GM12878 (cell line): ENCODE results near the gene TMEM163. TPM values are rescaled to one million over a fixed set of nuclear protein-coding genes. Genes with fewer than 3 reads are reported as not detected.

Experiments used
- ATAC-seq: fragments of 200-7000 bp; cut with Tn5 transposase; 3 replicates; pipeline ENCODE4 v1.9.1; 2020; ENCODE audit warnings: mild to moderate bottlenecking, moderate library complexity
- BruUV-seq: library from RNA; stranded (reverse); fragments of 400-500 nt; replicated peaks from 2 replicates; lab custom pipeline; 2021; lab: Mats Ljungman, UMichigan
- CTCF ChIA-PET: fragments of 300-600 bp; sonication (Branson Sonifier 250); formaldehyde crosslinking; extraction: SDS; loops from one replicate; lab custom pipeline; 2021; ENCODE audit warnings: inconsistent platforms; lab: Yijun Ruan, JAX
- POLR2A ChIA-PET: fragments of 350-600 bp; formaldehyde crosslinking; extraction: SDS; loops from one replicate; lab custom pipeline; 2021; ENCODE audit warnings: inconsistent platforms; lab: Charles Lee
- RAD21 ChIA-PET: fragments of 300-600 bp; sonication (Branson Sonifier 250); formaldehyde crosslinking; loops from one replicate; lab custom pipeline; 2023; ENCODE audit warnings: antibody characterized with exemption; ENCODE audit not compliant: unreplicated experiment; lab: Charles Lee
- SMC1A ChIA-PET: fragments of 300-600 bp; sonication (Branson Sonifier 250); formaldehyde crosslinking; loops from one replicate; lab custom pipeline; 2023; ENCODE audit not compliant: unreplicated experiment, uncharacterized antibody; lab: Charles Lee
- DNase-seq: peaks from one replicate; pipeline ENCODE4 v3.0.0-alpha.2; 2011; ENCODE audit warnings: low read depth, low spot score
- FAIRE-seq: peaks from 3 replicates; lab custom pipeline; 2011; peaks lifted over from hg19 to GRCh38; lab: Jason Lieb, UNC
- H2AFZ ChIP-seq: 2 replicates; pipeline ENCODE4 v1.6.0; 2011; ENCODE audit warnings: low read depth, low read length, control low read depth; ENCODE audit not compliant: control insufficient read depth
- H3K27ac ChIP-seq: 2 replicates; pipeline ENCODE4 v1.5.1; 2011; ENCODE audit warnings: control low read depth; ENCODE audit not compliant: control insufficient read depth, insufficient read depth
- H3K27me3 ChIP-seq, 2 experiments: replicated peaks in 1 of 2; 2 replicates each; pipeline versions ENCODE4 v1.6.0 to v1.6.1; 2011; ENCODE audit warnings: low read length in 1 of 2; ENCODE audit not compliant: control insufficient read depth in 2 of 2, insufficient read depth in 2 of 2
- H3K36me3 ChIP-seq, 2 experiments: 2 replicates each; pipeline ENCODE4 v1.5.1; 2011; ENCODE audit warnings: low read length in 1 of 2; ENCODE audit not compliant: control insufficient read depth in 2 of 2, insufficient read depth in 2 of 2
- H3K4me1 ChIP-seq: 2 replicates; pipeline ENCODE4 v1.6.1; 2011; ENCODE audit warnings: mild to moderate bottlenecking, low read length, moderate library complexity, mixed read lengths; ENCODE audit not compliant: control insufficient read depth, insufficient read depth
- H3K4me2 ChIP-seq: 2 replicates; pipeline ENCODE4 v1.6.0; 2011; ENCODE audit warnings: control low read depth; ENCODE audit not compliant: control insufficient read depth, insufficient read depth
- H3K4me3 ChIP-seq: fragments of 200-600 bp; sonication (generic); 2 replicates; pipeline ENCODE4 v1.5.1; 2016
- H3K79me2 ChIP-seq: 2 replicates; pipeline ENCODE4 v1.6.0; 2011; ENCODE audit warnings: low read length; ENCODE audit not compliant: control insufficient read depth, insufficient read depth
- H3K9ac ChIP-seq: 2 replicates; pipeline ENCODE4 v1.8.0; 2011; ENCODE audit warnings: low read length, control low read depth, mixed read lengths; ENCODE audit not compliant: control insufficient read depth, insufficient read depth
- H3K9me3 ChIP-seq: replicated peaks from 3 replicates; pipeline ENCODE4 v1.5.1; 2011; ENCODE audit warnings: mild to moderate bottlenecking, low read length; ENCODE audit not compliant: control insufficient read depth, insufficient read depth
- H4K20me1 ChIP-seq: 2 replicates; pipeline ENCODE4 v1.6.0; 2011; ENCODE audit not compliant: control insufficient read depth, insufficient read depth
- BHLHE40 ChIP-seq, 2 experiments: fragments of 450-650 bp in 1 of 2; IDR thresholded peaks; 2 replicates each; pipeline ENCODE4 v1.6.1; 2011 to 2017; ENCODE audit warnings: low read depth in 2 of 2, borderline replicate concordance in 1 of 2, improper control_type of control experiment in 1 of 2, low read length in 1 of 2, mild to moderate bottlenecking in 1 of 2
- BMI1 ChIP-seq: fragments of 450-650 bp; IDR thresholded peaks from 2 replicates; pipeline ENCODE4 v1.6.1; 2016; ENCODE audit warnings: mild to moderate bottlenecking, moderate library complexity, borderline replicate concordance
- CHD4 ChIP-seq: fragments of 200-600 bp; sonication (generic); IDR thresholded peaks from 2 replicates; pipeline ENCODE4 v1.6.1; 2016; ENCODE audit warnings: mild to moderate bottlenecking
- GABPA ChIP-seq: IDR thresholded peaks from 2 replicates; pipeline ENCODE4 v1.6.1; 2014; ENCODE audit warnings: antibody characterized with exemption, low read depth, mild to moderate bottlenecking, inconsistent platforms
- HDAC6 ChIP-seq: fragments of 200-600 bp; sonication (generic); IDR thresholded peaks from one replicate; pipeline ENCODE4 v1.8.0; 2017; ENCODE audit warnings: antibody characterized with exemption; ENCODE audit not compliant: unreplicated experiment
- MTA3 ChIP-seq: IDR thresholded peaks from 2 replicates; pipeline ENCODE4 v1.6.1; 2012; ENCODE audit warnings: low read length, inconsistent platforms, borderline replicate concordance
- MYB ChIP-seq: fragments of 150-350 bp; IDR thresholded peaks from 2 replicates; pipeline ENCODE4 v1.6.1; 2014; ENCODE audit warnings: mild to moderate bottlenecking, low read depth, low read length, borderline replicate concordance
- PBX3 ChIP-seq: IDR thresholded peaks from 2 replicates; pipeline ENCODE4 v1.6.1; 2011; ENCODE audit warnings: mild to moderate bottlenecking, low read depth, low read length, moderate library complexity; ENCODE audit not compliant: insufficient replicate concordance
- POLR2AphosphoS2 ChIP-seq: IDR thresholded peaks from 2 replicates; pipeline ENCODE4 v1.6.1; 2011; ENCODE audit warnings: low read depth, mild to moderate bottlenecking, low read length, improper control_type of control experiment, moderate library complexity
- SMAD5 ChIP-seq: IDR thresholded peaks from 2 replicates; pipeline ENCODE4 v1.6.1; 2016; ENCODE audit warnings: antibody characterized with exemption, low read depth
- SP1 ChIP-seq: IDR thresholded peaks from one replicate; pipeline ENCODE4 v1.6.1; 2011; ENCODE audit warnings: low read depth, low read length
- YY1 ChIP-seq: IDR thresholded peaks from 2 replicates; pipeline ENCODE4 v1.6.1; 2011; ENCODE audit warnings: low read depth, mild to moderate bottlenecking, low read length
- ZBTB40 ChIP-seq: fragments of 450-650 bp; IDR thresholded peaks from 2 replicates; pipeline ENCODE4 v1.6.1; 2016; ENCODE audit warnings: mild to moderate bottlenecking, moderate library complexity, borderline replicate concordance
- ZNF687 ChIP-seq: fragments of 450-650 bp; IDR thresholded peaks from 2 replicates; pipeline ENCODE4 v1.6.1; 2017; ENCODE audit warnings: mild to moderate bottlenecking, moderate library complexity
- WGBS: methylation state at CpG from one replicate; pipeline ENCODE4 v1.1.6; 2016; ENCODE audit warnings: low lambda C conversion rate; ENCODE audit not compliant: insufficient replicate concordance, insufficient coverage; ENCODE audit errors: missing lambda C conversion rate; 5-methylcytosine and 5-hydroxymethylcytosine counted together
- in situ Hi-C: fragments of 300-500 bp; cut with MboI; formaldehyde crosslinking; loops from 9 replicates; pipeline ENCODE4 v1.14.3; 2018; ENCODE audit warnings: mixed read lengths
- intact Hi-C: fragments of 100-400 bp; cut with micrococcal nuclease; formaldehyde crosslinking; loops from one replicate; pipeline ENCODE4 v1.14.2; 2022; ENCODE audit not compliant: unreplicated experiment
- polyA plus RNA-seq, 11 experiments: library from polyadenylated mRNA; depleted of rRNA in 4 of 11; unstranded in 6 of 11; stranded (reverse) in 5 of 11; fragments of >200 nt; fragmentation: Nextera tagmentation in 4 of 11; fragmentation: Illumina TruSeq in 1 of 11; extraction: Ambion mirVana in 4 of 11; extraction: Trizol in 1 of 11; gene quantifications; 1 replicate in 1 of 11; 2 replicates in 10 of 11; pipeline versions ENCODE4 v1.2.1 to v1.2.3, GENCODE V29; 2011 to 2016; ENCODE audit warnings: inconsistent platforms in 2 of 11, missing spikeins in 2 of 11, low read depth in 1 of 11
- total RNA-seq, 4 experiments: library from RNA; depleted of rRNA in 3 of 4; stranded (reverse); fragments of >200 nt in 3 of 4; fragmentation: Illumina TruSeq in 1 of 4; extraction: Trizol in 1 of 4; gene quantifications; 2 replicates each; pipeline versions ENCODE4 v1.2.1 to v1.2.3, GENCODE V29; 2013 to 2021

TMEM163 gene
- total and polyA plus RNA-seq, 10 of the 15 experiments (the other 5 are each of a cell fraction or from before 2014, with no cell fraction given), result 0.05 to 0.11 (median 0.07) TPM; not detected in 4

GRCh38 chr2:134413912-134414311 lies 304.9 kb downstream of the TMEM163 start (continued):
- TF ChIP-seq PBX3, result no peak
- no peak for TF ChIP-seq BHLHE40 (IDR thresholded peaks at IDR 0.05; ENCODE audit: borderline replicate concordance in 1 of 2, low read depth in 2 of 2, low read length in 1 of 2)
- TF ChIP-seq MTA3, result no peak
- TF ChIP-seq YY1, result no peak
- no peak for TF ChIP-seq BMI1
- TF ChIP-seq MYB, result no peak
- no peak for TF ChIP-seq SP1
- TF ChIP-seq HDAC6, result no peak
- TF ChIP-seq GABPA, result no peak
- TF ChIP-seq, all 136 proteins: peak for 0

GRCh38 chr2:134413430-134413829 lies 305.4 kb downstream of the TMEM163 start:
- in situ Hi-C loops (loop anchor here (5.0 kb wide), 2 partner anchors 296 to 521 kb away; no protein-coding TSS in a partner anchor), intact Hi-C loops (loop anchor here (2.0 to 5.0 kb wide), 3 partner anchors 131 to 527 kb away; no protein-coding TSS in a partner anchor)
- DNase-seq (no peak), ATAC-seq (no peak), FAIRE-seq (no peak)
- Histone ChIP-seq H3K9ac (no peak overlapping the region), H2AFZ (no peak overlapping the region), H3K9me3 (no peaks in the 10 kb centered on the region), H3K4me3 (no peak overlapping the region), H3K4me1 (peaks cover 19% of the 10 kb centered on the region), H3K79me2 (no peaks in the 10 kb centered on the region; the same call in 1 of the 2 replicates), H3K27ac (no peak overlapping the region), H3K36me3 (peaks cover 7 to 17% of the 10 kb centered on the region in 2 experiments), H3K4me2 (no peak overlapping the region), H4K20me1 (no peaks in the 10 kb centered on the region), H3K27me3 (no peaks in the 10 kb centered on the region)
- no TSS peak for BruUV-seq
- ChIA-PET RAD21 (interaction anchor here (0.6 to 4.1 kb wide), 8 partner anchors 130 to 568 kb away, joined by 3 to 201 read pairs (median 4); no protein-coding TSS in a partner anchor), CTCF (interaction anchor here (1.4 to 6.3 kb wide), 13 partner anchors 8 to 528 kb away, joined by 4 to 320 read pairs (median 17); no protein-coding TSS in a partner anchor), SMC1A (interaction anchor here (0.7 to 4.0 kb wide), 11 partner anchors 8 to 527 kb away, joined by 3 to 163 read pairs (median 8); no protein-coding TSS in a partner anchor), POLR2A (no interaction called here)
- WGBS, result 92% methylated on average over 1 of the region's 1 CpG
- TF ChIP-seq CHD4 (no peak), SMAD5 (no peak), POLR2AphosphoS2 (no peak), ZNF687 (no peak), ZBTB40 (no peak)
